Right atrium auricular region (tissue), 2 donors: ENCODE results near the gene ZDHHC13. TPM values are rescaled to one million over a fixed set of nuclear protein-coding genes. Genes with fewer than 3 reads are reported as not detected.
A peak's percentile ranks its signal among the peaks of the same experiment; 100 is the strongest.

Experiments used
- DNase-seq: peaks from one replicate; pipeline ENCODE4 v3.0.0-alpha.2; 2019; ENCODE audit warnings: low spot score
- H3K27ac ChIP-seq, 2 donors: fragments of 200-600 bp; sonication (generic); 1 replicate in 1 of 2; 2 replicates in 1 of 2; pipeline ENCODE4 v1.5.1; 2016 to 2019
- H3K27me3 ChIP-seq, 2 donors: fragments of 200-600 bp; sonication (generic); one replicate each; pipeline versions ENCODE4 v1.5.1 to v1.6.0; 2017 to 2019
- H3K36me3 ChIP-seq: fragments of 200-600 bp; sonication (generic); one replicate; pipeline ENCODE4 v1.5.1; 2016
- H3K4me1 ChIP-seq, 2 donors: fragments of 200-600 bp; sonication (generic); one replicate each; pipeline versions ENCODE4 v1.5.1 to v1.6.0; 2017 to 2019
- H3K4me3 ChIP-seq, 2 donors: fragments of 200-600 bp; sonication (generic); 1 replicate in 1 of 2; 2 replicates in 1 of 2; pipeline ENCODE4 v1.5.1; 2017 to 2019; ENCODE audit warnings: mild to moderate bottlenecking in 1 of 2, moderate library complexity in 1 of 2
- H3K9me3 ChIP-seq, 2 donors: fragments of 200-600 bp; sonication (generic); one replicate each; pipeline ENCODE4 v1.5.1; 2019
- CTCF ChIP-seq, 2 donors: fragments of 200-600 bp; sonication (generic); IDR thresholded peaks; one replicate each; pipeline ENCODE4 v1.5.1; 2019; ENCODE audit warnings: antibody characterized with exemption in 2 of 2
- total RNA-seq, 2 donors: library from RNA; depleted of rRNA; stranded (reverse); fragments of >200 nt; gene quantifications; one replicate each; pipeline ENCODE4 v1.1.0, GENCODE V29; 2016

The ZDHHC13 gene
- total RNA-seq, 2 donors from 2014 or later = 12.7 to 16.0 TPM

DNA sequence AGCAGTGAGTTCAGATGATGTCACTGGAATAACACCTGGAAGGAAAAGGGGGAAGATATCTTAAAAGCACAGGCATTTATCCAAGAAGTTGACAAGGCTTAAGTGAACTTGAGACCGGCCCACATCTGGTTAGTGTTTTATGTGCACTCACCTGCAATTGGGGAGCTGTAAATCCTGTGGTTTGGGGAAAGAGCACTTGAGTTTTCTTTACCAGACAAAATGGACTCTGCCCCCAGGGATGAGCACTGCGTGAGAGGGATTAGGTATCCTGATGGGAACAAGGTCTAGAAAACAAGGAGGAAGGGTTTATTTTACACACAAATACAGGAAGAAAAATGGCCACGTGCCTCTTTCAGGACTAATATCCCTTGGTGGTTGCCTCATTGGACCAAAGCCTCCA, 108.6 kb downstream of the ZDHHC13 start:
- Histone ChIP-seq H3K4me1 (peaks cover 0 to 16% of the 10 kb centered on the region in 2 donors), H3K4me3 (no peak overlapping the region), H3K36me3 (no peaks in the 10 kb centered on the region), H3K9me3 (no peaks in the 10 kb centered on the region), H3K27me3 (no peaks in the 10 kb centered on the region), H3K27ac (peak overlapping the region; percentile 49 to 52)
- DNase-seq = no peak
- no peak for TF ChIP-seq CTCF (IDR thresholded peaks at IDR 0.05)

Other genes starting within 250 kb of the ZDHHC13 start
- not detected for gene MRGPRX1, start 177.8 kb upstream of the ZDHHC13 start, total RNA-seq
- gene MRGPRX2, start 56.5 kb upstream of the ZDHHC13 start, total RNA-seq = not detected
- 1,000 to 10,000 TPM; 1,021 to 1,621 TPM for gene CSRP3, start 84.8 kb downstream of the ZDHHC13 start, total RNA-seq
- 1 to 10 TPM; 1.7 to 2.2 TPM for gene E2F8, start 123.8 kb downstream of the ZDHHC13 start, total RNA-seq